NCI-H1048 (cell line): ENCODE results near the gene MYO3B.
"Not testable (repeated sequence)": the region's sequence is repeated elsewhere in the genome, so short reads cannot be mapped to it uniquely, and the experiment has no call there.

ENCODE experiments used
- DNase-seq: peaks from one replicate; lab custom pipeline; 2025; lab: John Stamatoyannopoulos, UW

MYO3B gene

GRCh38 chr2:170339750-170340692, 162.1 kb downstream of the MYO3B start:
- DNase-seq = peak; percentile 27

- DNase-seq = no peak
Measured at GRCh38 chr2:170340693-170341068, 162.7 kb downstream of the MYO3B start.

- no peak for DNase-seq
Measured at GRCh38 chr2:170341684-170342623, 164.0 kb downstream of the MYO3B start.

- DNase-seq = no peak
Measured at GRCh38 chr2:170344663-170345346, 166.9 kb downstream of the MYO3B start.

- no peak for DNase-seq
Measured at GRCh38 chr2:170345607-170346006, 167.7 kb downstream of the MYO3B start.

GRCh38 chr2:170349269-170349668, 171.3 kb downstream of the MYO3B start:
- not testable (repeated sequence) for DNase-seq

GRCh38 chr2:170350929-170351826, 173.2 kb downstream of the MYO3B start:
- no peak for DNase-seq

- DNase-seq = no peak
Measured at GRCh38 chr2:170353723-170354122, 175.8 kb downstream of the MYO3B start.

- no peak for DNase-seq
Measured at GRCh38 chr2:170354388-170354787, 176.4 kb downstream of the MYO3B start.

GRCh38 chr2:170354855-170355780, 177.2 kb downstream of the MYO3B start:
- DNase-seq = no peak

- no peak for DNase-seq
Measured at GRCh38 chr2:170359466-170359865, 181.5 kb downstream of the MYO3B start.

- no peak for DNase-seq
Measured at GRCh38 chr2:170360546-170361089, 182.7 kb downstream of the MYO3B start.

GRCh38 chr2:170361090-170361936, 183.4 kb downstream of the MYO3B start:
- DNase-seq = peak; percentile 2

GRCh38 chr2:170362313-170362870, 184.4 kb downstream of the MYO3B start:
- DNase-seq = no peak

- DNase-seq = no peak
Measured at GRCh38 chr2:170362871-170363631, 185.1 kb downstream of the MYO3B start.

GRCh38 chr2:170365003-170365402, 187.1 kb downstream of the MYO3B start:
- DNase-seq = no peak

- DNase-seq = no peak
Measured at GRCh38 chr2:170365686-170366085, 187.7 kb downstream of the MYO3B start.

GRCh38 chr2:170368370-170368769, 190.4 kb downstream of the MYO3B start:
- DNase-seq = no peak
